GM23338 (cell line): ENCODE results near the gene TCEAL3. TPM values are rescaled to one million over a fixed set of nuclear protein-coding genes. Genes with fewer than 3 reads are reported as not detected.

Source experiments
- ATAC-seq: fragments of 200-7000 bp; cut with Tn5 transposase; 3 replicates; pipeline ENCODE4 v1.9.1; 2020
- DNase-seq: peaks from one replicate; pipeline ENCODE4 v3.0.0-alpha.2; 2015; ENCODE audit warnings: low spot score
- H2AFZ ChIP-seq: fragments of 200-600 bp; sonication (generic); 2 replicates; pipeline ENCODE4 v1.8.0; 2016; ENCODE audit warnings: antibody characterized with exemption, mild to moderate bottlenecking, moderate library complexity
- H3F3A ChIP-seq: fragments of 200-600 bp; sonication (generic); replicated peaks from 2 replicates; pipeline ENCODE4 v1.8.0; 2017; ENCODE audit warnings: antibody characterized with exemption, mixed run types, low read depth
- H3K27ac ChIP-seq: fragments of 200-600 bp; sonication (generic); 2 replicates; pipeline ENCODE4 v1.6.1; 2016; ENCODE audit warnings: low read depth
- H3K27me3 ChIP-seq: fragments of 200-600 bp; sonication (generic); 2 replicates; pipeline ENCODE4 v1.8.0; 2016; ENCODE audit warnings: mild to moderate bottlenecking, mixed run types, moderate library complexity; ENCODE audit not compliant: insufficient read depth
- H3K36me3 ChIP-seq: fragments of 200-600 bp; sonication (generic); 2 replicates; pipeline ENCODE4 v1.8.0; 2016; ENCODE audit warnings: mild to moderate bottlenecking; ENCODE audit not compliant: insufficient read depth
- H3K4me1 ChIP-seq: fragments of 200-600 bp; sonication (generic); 2 replicates; pipeline ENCODE4 v1.8.0; 2016; ENCODE audit warnings: mild to moderate bottlenecking, moderate library complexity; ENCODE audit not compliant: insufficient read depth
- H3K4me2 ChIP-seq: fragments of 200-600 bp; sonication (generic); 2 replicates; pipeline ENCODE4 v1.7.1; 2017; ENCODE audit warnings: mixed run types
- H3K4me3 ChIP-seq: fragments of 200-600 bp; sonication (generic); 2 replicates; pipeline ENCODE4 v1.6.1; 2016; ENCODE audit warnings: mixed run types
- H3K79me2 ChIP-seq: fragments of 200-600 bp; sonication (generic); replicated peaks from 2 replicates; pipeline ENCODE4 v1.8.0; 2017; ENCODE audit warnings: mild to moderate bottlenecking; ENCODE audit not compliant: insufficient read depth
- H3K9me2 ChIP-seq: fragments of 200-600 bp; sonication (generic); 2 replicates; pipeline ENCODE4 v1.8.0; 2017; ENCODE audit not compliant: insufficient read depth
- H4K20me1 ChIP-seq: fragments of 200-600 bp; sonication (generic); replicated peaks from 2 replicates; pipeline ENCODE4 v1.8.0; 2017; ENCODE audit warnings: mild to moderate bottlenecking; ENCODE audit not compliant: insufficient read depth
- H3K27ac Mint-ChIP-seq: 2 replicates; pipeline ENCODE4 v1.8.0; 2020; ENCODE audit warnings: inconsistent platforms, mild to moderate bottlenecking, moderate library complexity, mixed read lengths
- H3K27me3 Mint-ChIP-seq: 3 replicates; pipeline ENCODE4 v1.8.0; 2022; ENCODE audit warnings: low read depth, mild to moderate bottlenecking, moderate library complexity, mixed read lengths, inconsistent platforms; ENCODE audit not compliant: insufficient read depth, poor library complexity
- H3K36me3 Mint-ChIP-seq: 3 replicates; pipeline ENCODE4 v1.8.0; 2021; ENCODE audit warnings: low read depth, mild to moderate bottlenecking, inconsistent platforms, moderate library complexity, mixed read lengths
- H3K4me1 Mint-ChIP-seq: 3 replicates; pipeline ENCODE4 v1.8.0; 2020; ENCODE audit warnings: mild to moderate bottlenecking, inconsistent platforms, mixed read lengths
- H3K4me3 Mint-ChIP-seq: 3 replicates; pipeline ENCODE4 v1.8.0; 2021; ENCODE audit warnings: moderate library complexity, mild to moderate bottlenecking, inconsistent platforms, mixed read lengths
- H3K9me3 Mint-ChIP-seq: 3 replicates; pipeline ENCODE4 v1.8.0; 2020; ENCODE audit warnings: moderate library complexity, mild to moderate bottlenecking, inconsistent platforms, mixed read lengths
- CREB1 ChIP-seq: fragments of 250-450 bp; sonication (Bioruptor Pico); IDR thresholded peaks from 2 replicates; pipeline ENCODE4 v1.5.0; 2020; ENCODE audit warnings: low read depth, mild to moderate bottlenecking, moderate library complexity
- CTCF ChIP-seq, 2 experiments: fragments of 200-600 bp in 1 of 2; sonication (generic) in 1 of 2; conservative IDR thresholded peaks; 2 replicates each; pipeline versions ENCODE4 v1.5.1 to v1.6.1; 2016 to 2017; ENCODE audit warnings: antibody characterized with exemption in 2 of 2, low read depth in 2 of 2, mild to moderate bottlenecking in 2 of 2, moderate library complexity in 1 of 2
- ETS1 ChIP-seq: IDR thresholded peaks from 2 replicates; pipeline ENCODE4 v1.6.1; 2016; ENCODE audit warnings: antibody characterized with exemption
- EZH2 ChIP-seq: fragments of 200-600 bp; sonication (generic); IDR thresholded peaks from one replicate; pipeline ENCODE4 v1.8.0; 2017; ENCODE audit warnings: antibody characterized with exemption, mild to moderate bottlenecking, low read depth; ENCODE audit not compliant: unreplicated experiment
- JUNB ChIP-seq: IDR thresholded peaks from one replicate; pipeline ENCODE4 v1.6.1; 2016; ENCODE audit warnings: antibody characterized with exemption; ENCODE audit not compliant: unreplicated experiment
- NANOG ChIP-seq: IDR thresholded peaks from 2 replicates; pipeline ENCODE4 v1.6.1; 2016; ENCODE audit warnings: antibody characterized with exemption, borderline replicate concordance
- POLR2AphosphoS5 ChIP-seq: IDR thresholded peaks from 2 replicates; pipeline ENCODE4 v1.6.1; 2016; ENCODE audit warnings: antibody characterized with exemption, low read depth
- STAT1 ChIP-seq: IDR thresholded peaks from one replicate; pipeline ENCODE4 v1.6.1; 2016; ENCODE audit warnings: antibody characterized with exemption; ENCODE audit not compliant: unreplicated experiment
- ZNF114 ChIP-seq: fragments of 250-450 bp; sonication (Bioruptor Pico); IDR thresholded peaks from 2 replicates; pipeline ENCODE4 v1.5.0; 2020; ENCODE audit warnings: mild to moderate bottlenecking, moderate library complexity
- ZNF331 ChIP-seq: fragments of 250-450 bp; sonication (Bioruptor Pico); IDR thresholded peaks from 2 replicates; pipeline ENCODE4 v1.5.0; 2020; ENCODE audit warnings: low read depth, mild to moderate bottlenecking, moderate library complexity
- ZNF462 ChIP-seq: fragments of 250-450 bp; sonication (Bioruptor Pico); IDR thresholded peaks from 2 replicates; pipeline ENCODE4 v1.5.0; 2020; ENCODE audit warnings: mild to moderate bottlenecking, moderate library complexity
- polyA plus RNA-seq: library from polyadenylated mRNA; unstranded; fragments of >200 nt; fragmentation: Nextera tagmentation; extraction: Ambion mirVana; gene quantifications from 2 replicates; pipeline ENCODE4 v1.2.1, GENCODE V29; 2016
- total RNA-seq: library from RNA; depleted of rRNA; stranded (reverse); fragments of >200 nt; shearing (Covaris generic); gene quantifications from 2 replicates; pipeline ENCODE4 v1.2.3, GENCODE V29; 2014

TCEAL3 gene
- total and polyA plus RNA-seq, 2 experiments from 2014 or later: 5.2 to 31.1 TPM

- no peak overlapping the region for H2AFZ ChIP-seq
- no peaks in the 10 kb centered on the region for H3K79me2 ChIP-seq
- H3K4me2 ChIP-seq: no peak overlapping the region
- no peaks in the 10 kb centered on the region for H3K4me1 ChIP-seq
- H3K27me3 ChIP-seq: no peaks in the 10 kb centered on the region
- ATAC-seq (no peak), DNase-seq (no peak)
- H3K9me3 Mint-ChIP-seq: no peaks in the 10 kb centered on the region
- no peak overlapping the region for H3K27ac ChIP-seq
- H3K27ac Mint-ChIP-seq: no peak overlapping the region
- H3K4me3 ChIP-seq: no peak overlapping the region
- H3K27me3 Mint-ChIP-seq: no peaks in the 10 kb centered on the region
- no peaks in the 10 kb centered on the region for H3K9me2 ChIP-seq
- H3F3A ChIP-seq: no peaks in the 10 kb centered on the region
- TF ChIP-seq CTCF (conservative IDR thresholded peaks at IDR 0.05; ENCODE audit: low read depth in 2 of 2): no peak
- TF ChIP-seq NANOG: no peak
- TF ChIP-seq ZNF114 (CRISPR knock-in tag): no peak
- TF ChIP-seq POLR2AphosphoS5: no peak
- TF ChIP-seq CREB1 (CRISPR knock-in tag): no peak
- no peak for TF ChIP-seq ZNF331 (CRISPR knock-in tag)
- no peak for TF ChIP-seq JUNB
- no peaks in the 10 kb centered on the region for H3K36me3 ChIP-seq
- H3K4me1 Mint-ChIP-seq: no peaks in the 10 kb centered on the region
- no peaks in the 10 kb centered on the region for H3K36me3 Mint-ChIP-seq
- H3K4me3 Mint-ChIP-seq: no peak overlapping the region
- H4K20me1 ChIP-seq: no peaks in the 10 kb centered on the region
Measured at GRCh38 chrX:103565752-103566151, 42.0 kb upstream of the TCEAL3 start.

GRCh38 chrX:103571121-103571520 lies 36.6 kb upstream of the TCEAL3 start:
- H3K4me3 Mint-ChIP-seq: no peak overlapping the region
- Histone ChIP-seq H2AFZ (no peak overlapping the region), H4K20me1 (no peaks in the 10 kb centered on the region), H3F3A (no peaks in the 10 kb centered on the region), H3K36me3 (no peaks in the 10 kb centered on the region), H3K4me3 (no peak overlapping the region), H3K4me1 (no peaks in the 10 kb centered on the region), H3K4me2 (no peak overlapping the region), H3K27ac (no peak overlapping the region), H3K27me3 (no peaks in the 10 kb centered on the region), H3K79me2 (no peaks in the 10 kb centered on the region), H3K9me2 (no peaks in the 10 kb centered on the region)
- H3K9me3 Mint-ChIP-seq: no peaks in the 10 kb centered on the region
- H3K27ac Mint-ChIP-seq: no peak overlapping the region
- ATAC-seq (no peak), DNase-seq (no peak)
- no peaks in the 10 kb centered on the region for H3K36me3 Mint-ChIP-seq
- H3K27me3 Mint-ChIP-seq: no peaks in the 10 kb centered on the region
- no peaks in the 10 kb centered on the region for H3K4me1 Mint-ChIP-seq
- TF ChIP-seq ZNF462: no peak
- no peak for TF ChIP-seq ZNF114 (CRISPR knock-in tag)
- no peak for TF ChIP-seq ZNF331 (CRISPR knock-in tag)
- no peak for TF ChIP-seq STAT1
- no peak for TF ChIP-seq ETS1
- no peak for TF ChIP-seq CREB1 (CRISPR knock-in tag)
- TF ChIP-seq POLR2AphosphoS5: no peak
- no peak for TF ChIP-seq CTCF (conservative IDR thresholded peaks at IDR 0.05; ENCODE audit: low read depth in 2 of 2)
- TF ChIP-seq EZH2: no peak
- no peak for TF ChIP-seq JUNB
